ENCODE measurements around the gene ZNF681. TPM values are rescaled to one million over a fixed set of nuclear protein-coding genes. Genes with fewer than 3 reads are reported as not detected.

Gene ZNF681
- total and polyA plus RNA-seq, 2 of the 13 experiments (the other 11 are each of a cell fraction or from before 2014, with no cell fraction given) = not detected

GRCh38 chr19:23799321-23799720 is 40.6 kb upstream of the ZNF681 start:
- no peak overlapping the region for H3K4me2 ChIP-seq (ENCODE audit: low read depth, low read length)
- in situ Hi-C loops (cut with HindIII; ENCODE audit: extremely low pct_ligation_motif_present, low pct_unique_long_range_greater_than_20kb) = no loop called here
- H3K27me3 ChIP-seq (ENCODE audit: control insufficient read depth in 1 of 2, insufficient read depth in 2 of 2, low read length in 2 of 2) = no peaks in the 10 kb centered on the region
- H2AFZ ChIP-seq (ENCODE audit: low read length) = no peak overlapping the region
- intact Hi-C loops (cut with micrococcal nuclease; ENCODE audit: unreplicated experiment) = no loop called here
- ATAC-seq = no peak
- 0% methylated on average over 2 of the region's 5 CpGs for WGBS (ENCODE audit: low lambda C conversion rate)
- ChIA-PET CTCF (ENCODE audit: low intra/inter-chr PET ratio, low total read pairs) (no interaction called here), POLR2A (no interaction called here)
- FAIRE-seq = no peak
- DNase-seq (ENCODE audit: low spot score) = no peak
- H3K27ac ChIP-seq (ENCODE audit: extremely low read length, insufficient read depth, low read length) = no peak overlapping the region
- H3K79me2 ChIP-seq (ENCODE audit: insufficient read depth, low read length) = no peaks in the 10 kb centered on the region
- TF ChIP-seq ZNF282 (IDR thresholded peaks at IDR 0.05; ENCODE audit: partially characterized antibody) = no peak
- no peak for TF ChIP-seq KAT8 (CRISPR knock-in tag; IDR thresholded peaks at IDR 0.05)
- BruUV-seq (replicated peaks) = no TSS peak
- H3K36me3 ChIP-seq (replicated peaks in 1 of 2; ENCODE audit: control insufficient read depth in 1 of 2, insufficient read depth in 2 of 2, low read length in 2 of 2) = no peaks in the 10 kb centered on the region
- no peaks in the 10 kb centered on the region for H4K20me1 ChIP-seq (ENCODE audit: insufficient read depth, low read length)
- H3K9ac ChIP-seq (ENCODE audit: insufficient read depth, low read depth, low read length) = no peak overlapping the region
- H3K4me3 ChIP-seq (replicated peaks in 1 of 3; ENCODE audit: insufficient read depth in 1 of 3, low read depth in 2 of 3, low read length in 3 of 3) = no peak overlapping the region
- peaks cover 76% of the 10 kb centered on the region for H3K9me3 ChIP-seq (ENCODE audit: low read length)
- no peaks in the 10 kb centered on the region for H3K4me1 ChIP-seq (ENCODE audit: insufficient read depth, low read length)

DNA sequence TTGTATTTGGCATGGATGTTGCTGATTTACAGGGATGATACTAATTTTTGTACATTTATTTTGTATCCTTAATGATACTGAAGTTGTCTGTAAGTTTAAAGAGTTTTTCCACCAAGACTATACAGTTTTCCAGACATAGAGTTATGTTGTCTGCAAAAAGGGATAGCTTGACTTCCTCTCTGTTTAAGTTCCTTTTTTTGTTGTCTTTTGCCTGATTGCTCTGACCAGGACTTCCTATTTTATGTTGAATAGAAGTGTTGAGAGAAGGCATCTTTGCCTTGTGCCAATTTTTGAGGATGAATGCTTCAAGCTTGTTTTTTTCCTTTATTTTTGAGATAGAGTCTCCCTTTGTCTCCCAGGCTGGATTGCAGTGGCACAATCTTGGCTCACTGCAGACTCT is 36.8 kb upstream of the ZNF681 start:
- in situ Hi-C loops (cut with HindIII; ENCODE audit: extremely low pct_ligation_motif_present, low pct_unique_long_range_greater_than_20kb) (no loop called here), intact Hi-C loops (cut with micrococcal nuclease; ENCODE audit: unreplicated experiment) (no loop called here)
- Histone ChIP-seq H3K4me2 (ENCODE audit: low read depth, low read length) (no peak overlapping the region), H3K9ac (ENCODE audit: insufficient read depth, low read depth, low read length) (no peak overlapping the region), H3K4me3 (replicated peaks in 1 of 3; ENCODE audit: insufficient read depth in 1 of 3, low read depth in 2 of 3, low read length in 3 of 3) (no peak overlapping the region), H3K9me3 (ENCODE audit: low read length) (peaks cover 83% of the 10 kb centered on the region), H3K27me3 (ENCODE audit: control insufficient read depth in 1 of 2, insufficient read depth in 2 of 2, low read length in 2 of 2) (no peaks in the 10 kb centered on the region; a peak in 1 of 5 replicates), H4K20me1 (ENCODE audit: insufficient read depth, low read length) (no peaks in the 10 kb centered on the region), H3K27ac (ENCODE audit: extremely low read length, insufficient read depth, low read length) (no peak overlapping the region), H3K79me2 (ENCODE audit: insufficient read depth, low read length) (no peaks in the 10 kb centered on the region), H2AFZ (ENCODE audit: low read length) (no peak overlapping the region), H3K36me3 (replicated peaks in 1 of 2; ENCODE audit: control insufficient read depth in 1 of 2, insufficient read depth in 2 of 2, low read length in 2 of 2) (no peaks in the 10 kb centered on the region), H3K4me1 (ENCODE audit: insufficient read depth, low read length) (no peaks in the 10 kb centered on the region)
- BruUV-seq (replicated peaks) = no TSS peak
- CTCF ChIA-PET (ENCODE audit: low intra/inter-chr PET ratio, low total read pairs) = no interaction called here
- FAIRE-seq = no peak
- TF ChIP-seq KLF12 (CRISPR knock-in tag; IDR thresholded peaks at IDR 0.05; ENCODE audit: borderline replicate concordance) (no peak), DDIT3 (CRISPR knock-in tag; IDR thresholded peaks at IDR 0.05) (no peak), CEBPB (IDR thresholded peaks at IDR 0.05; ENCODE audit: borderline replicate concordance, low read depth, low read length) (no peak), SMAD1 (CRISPR knock-in tag; IDR thresholded peaks at IDR 0.05; ENCODE audit: borderline replicate concordance, low read depth) (no peak), DNMT3B (CRISPR knock-in tag; conservative IDR thresholded peaks at IDR 0.05) (no peak), CENPX (CRISPR knock-in tag; IDR thresholded peaks at IDR 0.05) (no peak), ZBTB49 (CRISPR knock-in tag; IDR thresholded peaks at IDR 0.05; ENCODE audit: borderline replicate concordance) (no peak), ZNF335 (CRISPR knock-in tag; IDR thresholded peaks at IDR 0.05) (no peak), SRF (IDR thresholded peaks at IDR 0.05; ENCODE audit: low read depth, low read length) (no peak), BHLHE40 (IDR thresholded peaks at IDR 0.05; ENCODE audit: low read length) (no peak), STAT5B (CRISPR knock-in tag; IDR thresholded peaks at IDR 0.05) (no peak), FLYWCH1 (CRISPR knock-in tag; IDR thresholded peaks at IDR 0.05) (no peak)
- TF ChIP-seq, protein P1, sequence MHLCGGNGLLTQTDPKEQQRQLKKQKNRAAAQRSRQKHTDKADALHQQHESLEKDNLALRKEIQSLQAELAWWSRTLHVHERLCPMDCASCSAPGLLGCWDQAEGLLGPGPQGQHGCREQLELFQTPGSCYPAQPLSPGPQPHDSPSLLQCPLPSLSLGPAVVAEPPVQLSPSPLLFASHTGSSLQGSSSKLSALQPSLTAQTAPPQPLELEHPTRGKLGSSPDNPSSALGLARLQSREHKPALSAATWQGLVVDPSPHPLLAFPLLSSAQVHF (CRISPR knock-in tag; IDR thresholded peaks at IDR 0.05) = no peak
- TF ChIP-seq, protein P2, sequence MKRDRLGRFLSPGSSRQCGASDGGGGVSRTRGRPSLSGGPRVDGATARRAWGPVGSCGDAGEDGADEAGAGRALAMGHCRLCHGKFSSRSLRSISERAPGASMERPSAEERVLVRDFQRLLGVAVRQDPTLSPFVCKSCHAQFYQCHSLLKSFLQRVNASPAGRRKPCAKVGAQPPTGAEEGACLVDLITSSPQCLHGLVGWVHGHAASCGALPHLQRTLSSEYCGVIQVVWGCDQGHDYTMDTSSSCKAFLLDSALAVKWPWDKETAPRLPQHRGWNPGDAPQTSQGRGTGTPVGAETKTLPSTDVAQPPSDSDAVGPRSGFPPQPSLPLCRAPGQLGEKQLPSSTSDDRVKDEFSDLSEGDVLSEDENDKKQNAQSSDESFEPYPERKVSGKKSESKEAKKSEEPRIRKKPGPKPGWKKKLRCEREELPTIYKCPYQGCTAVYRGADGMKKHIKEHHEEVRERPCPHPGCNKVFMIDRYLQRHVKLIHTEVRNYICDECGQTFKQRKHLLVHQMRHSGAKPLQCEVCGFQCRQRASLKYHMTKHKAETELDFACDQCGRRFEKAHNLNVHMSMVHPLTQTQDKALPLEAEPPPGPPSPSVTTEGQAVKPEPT (CRISPR knock-in tag; IDR thresholded peaks at IDR 0.05; ENCODE audit: low read depth) = no peak
- no peak for DNase-seq (ENCODE audit: low spot score)
- no peak for ATAC-seq
- POLR2A ChIA-PET = no interaction called here
